H1 (cell line): ENCODE results near the gene ESRRB. TPM values are rescaled to one million over a fixed set of nuclear protein-coding genes. Genes with fewer than 3 reads are reported as not detected.
A peak's percentile ranks its signal among the peaks of the same experiment; 100 is the strongest.

Experiments used
- ASH2L ChIP-seq: fragments of 200-600, 300-600 bp; sonication (generic); IDR thresholded peaks from one replicate; pipeline ENCODE4 v1.7.1; 2017; ENCODE audit warnings: low read length
- CHD2 ChIP-seq: IDR thresholded peaks from 2 replicates; pipeline ENCODE4 v1.6.1; 2012; ENCODE audit warnings: low read length, improper control_type of control experiment
- polyA plus RNA-seq, 7 experiments: library from polyadenylated mRNA; depleted of rRNA in 3 of 7; stranded (reverse) in 5 of 7; unstranded in 2 of 7; fragments of >200 nt in 5 of 7; fragments of 200-250 nt in 2 of 7; gene quantifications; 1 replicate in 5 of 7; 2 replicates in 1 of 7; 4 replicates in 1 of 7; pipeline versions ENCODE4 v1.2.1 to v1.2.3, GENCODE V29; 2011 to 2013; ENCODE audit warnings: missing spikeins in 2 of 7, mixed read lengths in 2 of 7
- total RNA-seq: library from RNA; stranded (reverse); fragmentation: NEBNext Ultra II Directional; extraction: Animal tissue kit (Norgen Biotek cat#: 25700); gene quantifications from 2 replicates; pipeline ENCODE4 v1.2.1, GENCODE V29; 2021
- TF ChIP-seq, protein P1 (sequence below): IDR thresholded peaks from 2 replicates; pipeline ENCODE4 v1.6.1; 2012; ENCODE audit warnings: inconsistent platforms

Gene ESRRB
- total and polyA plus RNA-seq, 2 of the 8 experiments (the other 6 are each of a cell fraction or from before 2014, with no cell fraction given) = 0.29 to 0.45 TPM

- TF ChIP-seq, protein P1, sequence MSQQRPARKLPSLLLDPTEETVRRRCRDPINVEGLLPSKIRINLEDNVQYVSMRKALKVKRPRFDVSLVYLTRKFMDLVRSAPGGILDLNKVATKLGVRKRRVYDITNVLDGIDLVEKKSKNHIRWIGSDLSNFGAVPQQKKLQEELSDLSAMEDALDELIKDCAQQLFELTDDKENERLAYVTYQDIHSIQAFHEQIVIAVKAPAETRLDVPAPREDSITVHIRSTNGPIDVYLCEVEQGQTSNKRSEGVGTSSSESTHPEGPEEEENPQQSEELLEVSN = peak; percentile 62; the same call in 1 of the 2 replicates
- no peak for TF ChIP-seq CHD2
- peak; percentile 82 for TF ChIP-seq ASH2L
These were observed 1.2 kb downstream of the ESRRB start (continued) for GRCh38 chr14:76376878-76377734.
